Hepatocyte (in vitro differentiated cells): ENCODE results near the gene VENTX. TPM values are rescaled to one million over a fixed set of nuclear protein-coding genes. Genes with fewer than 3 reads are reported as not detected.

ENCODE experiments used
- DNase-seq: peaks from one replicate; pipeline ENCODE4 v3.0.0-alpha.2; 2016; ENCODE audit warnings: low spot score
- H2AFZ ChIP-seq: fragments of 200-600 bp; sonication (generic); 2 replicates; pipeline ENCODE4 v1.6.0; 2016; ENCODE audit warnings: antibody characterized with exemption, mild to moderate bottlenecking
- H3K27ac ChIP-seq: fragments of 200-600 bp; sonication (generic); 2 replicates; pipeline ENCODE4 v1.5.1; 2016; ENCODE audit warnings: mild to moderate bottlenecking
- H3K27me3 ChIP-seq: fragments of 200-600 bp; sonication (generic); 2 replicates; pipeline ENCODE4 v1.6.1; 2016
- H3K36me3 ChIP-seq: fragments of 200-600 bp; sonication (generic); replicated peaks from 2 replicates; pipeline ENCODE4 v1.5.1; 2016; ENCODE audit warnings: low read depth; ENCODE audit not compliant: insufficient read depth
- H3K4me1 ChIP-seq: fragments of 200-600 bp; sonication (generic); 2 replicates; pipeline ENCODE4 v1.5.1; 2016; ENCODE audit warnings: mild to moderate bottlenecking, moderate library complexity; ENCODE audit not compliant: insufficient read depth
- H3K4me2 ChIP-seq: fragments of 200-600 bp; sonication (generic); 2 replicates; pipeline ENCODE4 v1.6.0; 2016
- H3K4me3 ChIP-seq: fragments of 200-600 bp; sonication (generic); 2 replicates; pipeline ENCODE4 v1.5.1; 2016; ENCODE audit warnings: mild to moderate bottlenecking
- H3K79me2 ChIP-seq: fragments of 200-600 bp; sonication (generic); 2 replicates; pipeline ENCODE4 v1.6.0; 2017; ENCODE audit warnings: mild to moderate bottlenecking
- H3K9me2 ChIP-seq: fragments of 200-600 bp; sonication (generic); replicated peaks from 2 replicates; pipeline ENCODE4 v1.6.0; 2017; ENCODE audit warnings: mild to moderate bottlenecking; ENCODE audit not compliant: insufficient read depth
- H3K9me3 ChIP-seq: fragments of 200-600 bp; sonication (generic); 2 replicates; pipeline ENCODE4 v1.5.1; 2016; ENCODE audit warnings: low read depth, mild to moderate bottlenecking
- H4K20me1 ChIP-seq: fragments of 200-600 bp; sonication (generic); 2 replicates; pipeline ENCODE4 v1.6.0; 2016; ENCODE audit warnings: mild to moderate bottlenecking; ENCODE audit not compliant: insufficient read depth, poor library complexity, severe bottlenecking
- EZH2 ChIP-seq: fragments of 200-600 bp; sonication (generic); IDR thresholded peaks from 2 replicates; pipeline ENCODE4 v1.6.1; 2016; ENCODE audit warnings: antibody characterized with exemption, mild to moderate bottlenecking, borderline replicate concordance
- EZH2phosphoT487 ChIP-seq: fragments of 200-600 bp; sonication (generic); IDR thresholded peaks from one replicate; pipeline ENCODE4 v1.6.1; 2018; ENCODE audit warnings: antibody characterized with exemption, mild to moderate bottlenecking, low read depth, moderate library complexity; ENCODE audit not compliant: unreplicated experiment, severe bottlenecking
- WGBS: methylation state at CpG from one replicate; pipeline ENCODE4 v1.1.6; 2016; ENCODE audit warnings: low lambda C conversion rate; ENCODE audit errors: missing lambda C conversion rate; 5-methylcytosine and 5-hydroxymethylcytosine counted together
- polyA plus RNA-seq: library from polyadenylated mRNA; unstranded; fragments of >200 nt; fragmentation: Nextera tagmentation; extraction: Ambion mirVana; gene quantifications from 2 replicates; pipeline ENCODE4 v1.2.1, GENCODE V29; 2016
- total RNA-seq: library from RNA; depleted of rRNA; stranded (reverse); fragments of >200 nt; gene quantifications from 2 replicates; pipeline ENCODE4 v1.2.3, GENCODE V29; 2014
- TF ChIP-seq, protein P1 (sequence below): fragments of 200-600 bp; sonication (generic); IDR thresholded peaks from 2 replicates; pipeline ENCODE4 v1.5.1; 2016; ENCODE audit warnings: antibody characterized with exemption, mild to moderate bottlenecking; ENCODE audit not compliant: poor library complexity

Gene VENTX
- total and polyA plus RNA-seq, 2 experiments from 2014 or later, result not detected

DNA sequence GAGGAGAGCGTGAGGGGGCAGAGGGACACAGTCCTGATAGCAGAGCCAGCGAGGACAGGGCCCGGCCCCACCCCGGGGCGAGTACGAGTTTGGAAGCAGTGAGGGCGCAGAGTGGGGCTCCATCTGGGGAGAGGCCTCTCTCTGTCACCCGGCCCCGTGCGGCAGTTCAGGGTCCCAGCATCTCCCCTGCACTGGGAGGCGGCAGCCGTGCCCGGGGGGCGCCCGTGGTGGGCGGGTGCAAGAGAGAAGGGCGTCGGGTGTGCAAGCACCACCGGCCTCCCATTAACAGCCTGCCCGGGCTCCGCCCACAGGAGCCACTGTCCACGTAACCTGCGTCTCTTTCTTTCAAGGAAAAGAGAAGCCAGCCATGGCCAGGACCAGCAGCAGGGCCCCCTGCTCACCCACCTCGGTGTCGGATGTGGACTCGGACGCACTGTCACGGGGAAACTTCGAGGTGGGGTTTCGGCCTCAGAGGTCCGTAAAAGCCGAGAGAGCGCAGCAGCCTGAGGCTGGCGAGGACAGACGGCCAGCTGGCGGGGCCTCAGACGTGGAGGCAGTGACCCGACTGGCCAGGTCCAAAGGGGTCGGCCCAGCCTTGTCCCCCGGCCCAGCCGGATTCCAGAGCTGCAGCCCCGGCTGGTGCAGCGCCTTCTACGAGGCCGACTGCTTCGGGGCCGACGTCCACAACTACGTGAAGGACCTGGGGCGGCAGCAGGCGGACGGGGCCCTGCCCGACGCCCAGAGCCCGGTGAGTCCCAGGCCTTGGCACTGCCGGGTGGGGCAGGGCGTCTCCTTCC, 36.3 kb upstream of the VENTX start:
- H3K27ac ChIP-seq, result no peak overlapping the region
- DNase-seq, result no peak
- no peaks in the 10 kb centered on the region for H3K9me2 ChIP-seq
- WGBS, result 94% methylated on average over 44 of the region's 57 CpGs
- no peak overlapping the region for H3K4me2 ChIP-seq
- H3K79me2 ChIP-seq, result no peaks in the 10 kb centered on the region
- no peaks in the 10 kb centered on the region for H3K4me1 ChIP-seq
- H2AFZ ChIP-seq, result no peak overlapping the region
- H3K4me3 ChIP-seq, result no peak overlapping the region
- TF ChIP-seq EZH2 (no peak), EZH2phosphoT487 (no peak)
- TF ChIP-seq, protein P1, sequence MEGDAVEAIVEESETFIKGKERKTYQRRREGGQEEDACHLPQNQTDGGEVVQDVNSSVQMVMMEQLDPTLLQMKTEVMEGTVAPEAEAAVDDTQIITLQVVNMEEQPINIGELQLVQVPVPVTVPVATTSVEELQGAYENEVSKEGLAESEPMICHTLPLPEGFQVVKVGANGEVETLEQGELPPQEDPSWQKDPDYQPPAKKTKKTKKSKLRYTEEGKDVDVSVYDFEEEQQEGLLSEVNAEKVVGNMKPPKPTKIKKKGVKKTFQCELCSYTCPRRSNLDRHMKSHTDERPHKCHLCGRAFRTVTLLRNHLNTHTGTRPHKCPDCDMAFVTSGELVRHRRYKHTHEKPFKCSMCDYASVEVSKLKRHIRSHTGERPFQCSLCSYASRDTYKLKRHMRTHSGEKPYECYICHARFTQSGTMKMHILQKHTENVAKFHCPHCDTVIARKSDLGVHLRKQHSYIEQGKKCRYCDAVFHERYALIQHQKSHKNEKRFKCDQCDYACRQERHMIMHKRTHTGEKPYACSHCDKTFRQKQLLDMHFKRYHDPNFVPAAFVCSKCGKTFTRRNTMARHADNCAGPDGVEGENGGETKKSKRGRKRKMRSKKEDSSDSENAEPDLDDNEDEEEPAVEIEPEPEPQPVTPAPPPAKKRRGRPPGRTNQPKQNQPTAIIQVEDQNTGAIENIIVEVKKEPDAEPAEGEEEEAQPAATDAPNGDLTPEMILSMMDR, result no peak
- no peaks in the 10 kb centered on the region for H3K36me3 ChIP-seq
- H3K27me3 ChIP-seq, result no peaks in the 10 kb centered on the region
- no peaks in the 10 kb centered on the region for H4K20me1 ChIP-seq
- H3K9me3 ChIP-seq, result no peaks in the 10 kb centered on the region

DNA sequence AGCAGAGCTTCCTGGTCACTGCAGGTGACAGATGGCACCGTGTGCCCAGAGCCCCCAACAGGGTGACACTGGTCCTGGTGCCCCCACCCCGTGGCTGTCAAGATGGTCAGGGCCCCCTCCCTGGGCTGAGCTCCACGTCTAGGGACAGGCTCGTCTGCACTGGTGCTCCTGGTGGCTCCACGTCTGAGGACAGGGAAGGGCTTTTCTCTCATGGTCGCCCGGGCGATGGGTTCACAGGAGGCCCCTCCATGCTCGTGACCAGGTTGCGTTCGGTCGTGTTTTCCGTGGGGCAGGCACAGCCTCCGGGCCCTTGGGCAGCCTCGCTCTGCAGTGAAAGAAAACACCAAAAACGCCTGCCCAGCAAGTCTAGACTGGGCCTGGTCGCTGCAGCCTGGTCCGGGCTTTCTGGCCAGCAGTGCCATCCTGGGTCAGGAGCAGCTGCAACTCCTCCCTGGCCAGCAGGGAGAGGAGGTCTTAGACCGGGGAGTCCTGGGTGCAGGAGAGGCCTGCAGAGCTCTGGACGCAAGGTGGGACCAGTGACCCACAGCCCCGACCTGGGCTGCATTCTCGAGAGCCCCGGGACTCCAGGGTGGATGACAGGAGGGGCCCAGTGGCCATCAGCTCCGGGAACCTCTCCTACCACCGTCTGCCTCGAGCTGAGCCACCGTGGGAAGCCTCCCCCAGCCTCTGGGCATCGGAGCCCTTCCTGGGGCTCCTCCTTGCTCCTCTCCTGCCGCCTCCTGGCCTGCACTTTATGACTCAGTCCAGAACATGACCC, 35.5 kb upstream of the VENTX start:
- no peak overlapping the region for H3K4me3 ChIP-seq
- WGBS, result 85% methylated on average over 29 of the region's 29 CpGs

DNA sequence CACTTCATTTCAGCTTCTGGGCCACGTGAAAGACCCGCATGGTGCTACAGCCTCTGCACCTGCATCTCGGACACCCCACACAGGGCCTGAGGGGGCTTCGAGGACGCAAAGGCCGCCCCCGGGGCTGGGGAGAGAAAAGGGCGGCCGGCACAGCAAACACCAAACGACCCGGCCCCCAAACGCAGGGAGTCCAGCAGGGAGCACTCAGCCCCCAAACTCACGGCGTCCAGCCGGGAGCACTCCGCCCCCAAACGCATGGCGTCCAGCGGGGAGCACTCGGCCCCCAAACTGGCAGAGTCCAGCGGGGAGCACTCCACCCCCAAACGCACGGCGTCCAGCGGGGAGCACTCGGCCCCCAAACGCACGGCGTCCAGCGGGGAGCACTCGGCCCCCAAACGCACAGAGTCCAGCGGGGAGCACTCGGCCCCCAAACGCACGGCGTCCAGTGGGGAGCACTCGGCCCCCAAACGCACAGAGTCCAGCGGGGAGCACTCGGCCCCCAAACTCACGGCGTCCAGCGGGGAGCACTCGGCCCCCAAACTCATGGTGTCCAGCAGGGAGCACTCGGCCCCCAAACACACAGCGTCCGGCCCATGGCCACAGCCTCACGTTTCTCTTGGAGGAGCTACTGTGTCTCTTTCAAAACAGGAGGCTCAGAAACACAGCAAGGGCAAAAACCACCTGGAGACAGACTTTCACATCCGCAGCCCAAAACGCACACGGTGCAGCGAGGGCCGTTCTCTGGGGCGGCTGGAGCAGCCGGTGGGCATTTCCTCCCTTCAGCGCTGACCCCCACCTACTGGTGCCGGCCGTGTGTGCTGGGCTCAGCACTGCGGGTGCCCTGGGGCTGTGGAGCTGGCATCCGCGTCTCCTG, 34.6 kb upstream of the VENTX start:
- H3K4me2 ChIP-seq, result no peak overlapping the region
- DNase-seq, result no peak

More for the DNA sequence above, 35.5 kb upstream of the VENTX start:
- no peak for TF ChIP-seq EZH2
- no peak for TF ChIP-seq EZH2phosphoT487
- TF ChIP-seq, protein P1, result no peak
- Histone ChIP-seq H3K9me3 (no peaks in the 10 kb centered on the region), H3K27me3 (no peaks in the 10 kb centered on the region), H2AFZ (no peak overlapping the region), H4K20me1 (no peaks in the 10 kb centered on the region), H3K4me1 (no peaks in the 10 kb centered on the region), H3K9me2 (no peaks in the 10 kb centered on the region), H3K36me3 (no peaks in the 10 kb centered on the region), H3K79me2 (no peaks in the 10 kb centered on the region), H3K4me2 (no peak overlapping the region), H3K27ac (no peak overlapping the region)
- no peak for DNase-seq

More for the DNA sequence above, 34.6 kb upstream of the VENTX start:
- H2AFZ ChIP-seq, result no peak overlapping the region
- no peaks in the 10 kb centered on the region for H4K20me1 ChIP-seq
- H3K79me2 ChIP-seq, result no peaks in the 10 kb centered on the region
- H3K4me3 ChIP-seq, result no peak overlapping the region
- H3K9me3 ChIP-seq, result no peaks in the 10 kb centered on the region
- 85% methylated on average over 27 of the region's 62 CpGs for WGBS
- H3K9me2 ChIP-seq, result no peaks in the 10 kb centered on the region
- TF ChIP-seq, protein P1, result no peak
- no peak for TF ChIP-seq EZH2
- TF ChIP-seq EZH2phosphoT487, result no peak
- no peaks in the 10 kb centered on the region for H3K36me3 ChIP-seq
- no peaks in the 10 kb centered on the region for H3K4me1 ChIP-seq
- H3K27ac ChIP-seq, result no peak overlapping the region
- H3K27me3 ChIP-seq, result no peaks in the 10 kb centered on the region
